Measurements from ENCODE around the gene P2RY14.
"Not testable (repeated sequence)": the region's sequence is repeated elsewhere in the genome, so short reads cannot be mapped to it uniquely, and the experiment has no call there.

Gene P2RY14

DNA sequence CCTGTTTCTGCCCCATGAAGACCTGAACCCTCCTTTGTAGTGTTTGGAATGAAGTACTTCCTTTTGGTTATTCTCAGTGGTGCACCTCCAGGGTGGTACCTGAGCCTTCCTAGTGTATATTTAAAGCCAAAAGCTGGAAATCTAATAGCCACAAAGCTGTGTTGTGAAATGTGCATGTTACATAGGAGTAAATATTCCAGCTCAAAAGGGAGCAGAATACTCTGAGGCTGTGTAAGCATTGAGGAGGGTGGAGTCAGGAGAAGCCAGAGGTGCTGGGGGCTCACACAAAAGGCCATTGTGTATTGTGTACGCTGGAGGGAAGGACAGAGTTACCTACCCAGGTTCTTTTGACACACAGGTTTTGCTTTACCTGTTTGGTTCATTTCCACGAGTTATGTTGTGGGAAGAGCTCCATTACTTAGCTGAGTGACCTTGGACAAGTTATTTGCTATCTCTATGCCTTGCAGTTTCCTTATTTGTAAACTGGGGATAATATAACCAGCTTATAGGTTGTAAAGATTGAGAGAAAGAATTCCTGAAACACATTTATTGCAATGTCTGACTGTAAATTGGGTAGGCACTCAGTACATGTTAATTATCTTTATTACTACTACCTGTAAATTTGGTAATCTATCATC lies 100.0 kb downstream of the P2RY14 start:
- H3K36me3 ChIP-seq, result no peaks in the 10 kb centered on the region
- peaks cover 18 to 46% (median 38%) of the 10 kb centered on the region in 10 experiments for H3K4me1 ChIP-seq
- no peaks in the 10 kb centered on the region for H4K20me1 ChIP-seq
- H3K9me3 ChIP-seq (replicated peaks in 1 of 11), result no peaks in the 10 kb centered on the region
- H3K27me3 ChIP-seq, result no peaks in the 10 kb centered on the region
- no peak for TF ChIP-seq Cebpa-rat (IDR thresholded peaks at IDR 0.05)
- no peak overlapping the region for H3K27ac ChIP-seq
- no peak overlapping the region for H3K4me3 ChIP-seq
- H3K4me2 ChIP-seq, result no peak overlapping the region
- H3K9ac ChIP-seq, result no peak overlapping the region

DNA sequence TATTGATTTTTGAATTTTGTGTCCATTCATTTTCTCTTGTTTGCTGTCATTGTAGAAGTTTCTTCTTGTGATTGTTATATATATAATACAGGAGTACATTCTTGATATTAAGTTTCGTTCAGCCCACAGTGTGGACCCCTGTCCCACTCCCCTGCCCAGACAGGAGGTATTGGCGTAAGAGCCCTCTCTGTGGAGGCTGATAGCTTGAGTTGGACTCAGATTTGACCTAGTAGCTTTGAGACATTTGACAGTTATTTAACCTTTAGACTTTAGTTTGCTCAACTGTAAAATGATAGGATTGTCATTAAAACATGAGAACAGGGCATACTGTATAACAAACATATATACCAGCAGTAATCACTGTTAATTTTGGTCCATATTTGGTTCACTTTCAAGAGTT lies 102.4 kb downstream of the P2RY14 start:
- Histone ChIP-seq H3K27ac (peak overlapping the region in 3 of 11 experiments; percentile 23 to 97 (median 33); a peak in 4 of 22 replicates), H3K4me1 (peaks cover 38 to 59% (median 50%) of the 10 kb centered on the region in 10 experiments), H3K27me3 (no peaks in the 10 kb centered on the region), H3K9me3 (replicated peaks in 1 of 11) (no peaks in the 10 kb centered on the region), H3K4me2 (no peak overlapping the region), H3K9ac (no peak overlapping the region), H4K20me1 (no peaks in the 10 kb centered on the region), H3K36me3 (no peaks in the 10 kb centered on the region), H3K4me3 (no peak overlapping the region)
- no peak for TF ChIP-seq Cebpa-rat (IDR thresholded peaks at IDR 0.05)

DNA sequence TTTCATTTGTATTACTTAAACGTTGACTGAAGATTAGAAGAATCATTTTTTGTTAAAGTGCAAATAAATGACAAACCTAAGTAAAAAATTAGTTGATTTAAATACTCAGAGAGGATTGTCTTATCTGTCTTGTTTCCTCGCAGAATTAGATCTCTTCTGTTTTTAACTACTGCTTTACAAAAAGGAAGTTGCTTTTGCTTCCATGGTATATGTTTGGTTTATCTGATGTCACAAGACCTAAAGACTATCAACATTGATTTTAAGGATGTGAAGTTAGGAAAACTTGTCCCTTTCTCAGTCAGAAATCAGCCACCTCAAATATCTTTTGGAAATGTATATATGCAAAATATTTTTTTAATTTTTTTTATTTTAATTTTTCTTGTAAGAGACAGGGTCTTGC lies 104.0 kb downstream of the P2RY14 start:
- Histone ChIP-seq H3K36me3 (no peaks in the 10 kb centered on the region), H3K27me3 (no peaks in the 10 kb centered on the region), H3K9me3 (replicated peaks in 1 of 11) (no peaks in the 10 kb centered on the region), H3K9ac (no peak overlapping the region), H3K4me3 (no peak overlapping the region), H4K20me1 (no peaks in the 10 kb centered on the region), H3K4me1 (peaks cover 44 to 61% (median 52%) of the 10 kb centered on the region in 10 experiments), H3K27ac (peak overlapping the region in 8 of 11 experiments; percentile 22 to 99 (median 96); a peak in 15 of 22 replicates), H3K4me2 (peak overlapping the region in 9 of 11 experiments; percentile 16 to 97 (median 82); a peak in 14 of 22 replicates)
- TF ChIP-seq Cebpa-rat (IDR thresholded peaks at IDR 0.05), result no peak

DNA sequence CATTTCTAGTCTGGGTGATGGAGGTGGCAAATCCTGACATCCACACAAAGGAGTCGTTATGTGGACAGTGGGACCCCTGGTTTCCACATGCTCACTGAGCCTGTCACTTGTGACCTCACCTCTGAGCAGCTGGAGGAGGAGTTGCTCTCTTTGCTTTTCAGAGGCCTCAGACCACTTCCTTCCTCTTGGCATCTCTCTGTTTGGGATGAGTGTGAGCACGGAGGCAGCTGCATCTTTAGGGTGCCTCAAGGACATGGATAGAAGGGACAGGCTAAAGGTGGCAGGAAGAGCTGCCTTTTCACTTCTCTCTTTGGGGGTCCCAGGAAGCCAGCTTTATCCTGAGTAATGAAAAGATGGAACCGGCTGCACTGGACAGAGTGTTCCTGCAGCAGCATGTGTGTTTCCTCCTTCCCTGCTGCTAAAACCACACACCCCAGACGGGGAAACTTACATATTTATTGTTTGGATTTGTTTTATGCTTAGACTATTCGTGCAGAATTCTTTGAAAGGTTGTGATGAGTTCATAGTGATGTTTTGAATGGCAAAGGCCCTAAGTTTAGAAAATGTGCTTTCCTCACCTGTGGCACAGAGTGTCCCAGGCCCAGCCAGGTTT lies 107.1 kb downstream of the P2RY14 start:
- Histone ChIP-seq H3K4me1 (peaks cover 53 to 72% (median 65%) of the 10 kb centered on the region in 10 experiments), H3K9me3 (replicated peaks in 1 of 11) (no peaks in the 10 kb centered on the region), H3K4me2 (peak overlapping the region; percentile 75 to 97 (median 90)), H3K4me3 (peak overlapping the region in 8 of 10 experiments; percentile 15 to 49 (median 28); a peak in 13 of 20 replicates), H3K27me3 (no peaks in the 10 kb centered on the region), H4K20me1 (no peaks in the 10 kb centered on the region), H3K27ac (peak overlapping the region; percentile 71 to 99 (median 96); a peak in 21 of 22 replicates), H3K36me3 (no peaks in the 10 kb centered on the region), H3K9ac (peak overlapping the region in 10 of 11 experiments; percentile 70 to 88 (median 82); a peak in 21 of 22 replicates)
- TF ChIP-seq Cebpa-rat (IDR thresholded peaks at IDR 0.05), result peak in 8 of 11 experiments; percentile 50 to 90 (median 70); a peak in 13 of 22 replicates

DNA sequence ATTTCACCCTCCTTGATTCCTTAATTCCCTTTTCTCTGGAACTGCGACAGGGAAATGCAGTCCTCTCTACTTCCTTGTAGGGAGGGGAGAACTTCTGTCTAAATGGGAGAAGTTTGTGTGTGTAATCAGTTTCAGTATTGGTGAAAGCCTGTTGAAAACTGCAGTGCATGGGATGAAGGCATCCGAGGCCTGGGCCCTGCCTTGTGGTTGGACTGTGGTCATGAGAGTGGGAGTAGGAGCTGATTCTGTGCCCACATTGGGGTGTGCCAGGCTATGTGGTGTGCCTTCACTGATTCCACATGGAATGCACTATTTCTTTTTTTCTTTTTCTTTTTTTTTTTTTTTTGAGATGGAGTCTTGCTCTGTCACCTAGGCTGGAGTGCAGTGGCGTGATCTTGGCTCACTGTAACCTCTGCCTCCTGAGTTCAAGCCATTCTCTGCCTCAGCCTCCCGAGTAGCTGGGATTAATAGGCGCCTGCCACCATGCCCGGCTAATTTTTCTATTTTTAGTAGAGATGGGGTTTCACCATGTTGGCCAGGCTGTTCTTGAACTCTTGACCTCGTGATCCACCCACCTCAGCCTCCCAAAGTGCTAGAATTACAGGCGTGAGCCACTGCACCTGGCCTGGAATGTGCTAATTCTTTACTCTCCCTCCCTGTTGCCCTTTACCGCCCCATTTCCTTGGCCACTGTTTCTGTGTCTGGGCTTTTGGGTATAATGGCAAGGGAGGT lies 108.2 kb downstream of the P2RY14 start:
- peak in 7 of 11 experiments; percentile 3 to 75 (median 53); a peak in 10 of 22 replicates for TF ChIP-seq Cebpa-rat (IDR thresholded peaks at IDR 0.05)
- H4K20me1 ChIP-seq; H3K36me3 ChIP-seq; H3K9me3 ChIP-seq (replicated peaks in 1 of 11); H3K27me3 ChIP-seq: not testable (repeated sequence)
- H3K27ac ChIP-seq, result peak overlapping the region; percentile 71 to 99 (median 96)
- peaks cover 53 to 72% (median 65%) of the 10 kb centered on the region in 10 experiments for H3K4me1 ChIP-seq
- peak overlapping the region; percentile 75 to 97 (median 90) for H3K4me2 ChIP-seq
- H3K4me3 ChIP-seq, result peak overlapping the region in 6 of 10 experiments; percentile 4 to 31 (median 24); a peak in 8 of 20 replicates
- H3K9ac ChIP-seq, result peak overlapping the region; percentile 57 to 88 (median 81); a peak in 21 of 22 replicates

DNA sequence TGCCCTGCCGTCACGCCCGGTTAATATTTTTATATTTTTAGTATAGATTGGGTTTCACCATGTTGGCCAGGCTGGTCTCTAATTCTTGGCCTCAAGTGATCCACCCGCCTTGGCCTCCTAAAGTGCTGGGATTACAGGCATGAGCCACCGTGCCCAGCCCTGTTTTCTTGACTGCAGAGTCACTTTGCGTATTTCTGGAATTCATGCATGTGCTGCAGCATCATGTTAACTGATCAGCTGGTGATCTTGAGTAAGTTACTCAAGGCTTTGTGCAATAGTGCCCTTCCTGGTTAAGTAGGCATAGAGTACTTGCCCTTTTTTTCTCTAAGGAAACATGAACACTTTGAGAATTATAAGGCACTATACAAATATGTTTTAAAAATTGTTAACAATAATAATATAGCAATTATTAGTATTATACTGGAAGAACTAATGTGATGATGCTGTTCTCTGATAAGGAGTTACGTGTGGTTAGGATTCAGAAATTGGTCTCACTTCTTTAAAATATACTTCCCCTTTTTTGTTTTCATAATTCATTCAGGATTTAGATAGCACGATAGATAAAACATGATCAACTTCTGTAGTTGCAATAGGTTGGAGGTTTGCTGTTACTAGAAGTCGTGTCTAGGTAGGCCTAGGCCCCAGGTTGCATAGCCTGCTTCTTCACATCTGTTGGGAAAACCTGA lies 108.9 kb downstream of the P2RY14 start:
- Histone ChIP-seq H3K27me3 (no peaks in the 10 kb centered on the region), H3K27ac (peak overlapping the region; percentile 71 to 99 (median 96)), H3K4me2 (peak overlapping the region; percentile 75 to 97 (median 90)), H3K4me3 (peak overlapping the region in 2 of 10 experiments; percentile 4 to 14; a peak in 3 of 20 replicates), H3K9ac (peak overlapping the region; percentile 57 to 88 (median 81); a peak in 21 of 22 replicates), H3K36me3 (no peaks in the 10 kb centered on the region), H4K20me1 (no peaks in the 10 kb centered on the region), H3K4me1 (peaks cover 49 to 65% (median 60%) of the 10 kb centered on the region in 10 experiments), H3K9me3 (replicated peaks in 1 of 11) (no peaks in the 10 kb centered on the region)
- TF ChIP-seq Cebpa-rat (IDR thresholded peaks at IDR 0.05), result peak in 4 of 11 experiments; percentile 62 to 75 (median 70); a peak in 7 of 22 replicates

DNA sequence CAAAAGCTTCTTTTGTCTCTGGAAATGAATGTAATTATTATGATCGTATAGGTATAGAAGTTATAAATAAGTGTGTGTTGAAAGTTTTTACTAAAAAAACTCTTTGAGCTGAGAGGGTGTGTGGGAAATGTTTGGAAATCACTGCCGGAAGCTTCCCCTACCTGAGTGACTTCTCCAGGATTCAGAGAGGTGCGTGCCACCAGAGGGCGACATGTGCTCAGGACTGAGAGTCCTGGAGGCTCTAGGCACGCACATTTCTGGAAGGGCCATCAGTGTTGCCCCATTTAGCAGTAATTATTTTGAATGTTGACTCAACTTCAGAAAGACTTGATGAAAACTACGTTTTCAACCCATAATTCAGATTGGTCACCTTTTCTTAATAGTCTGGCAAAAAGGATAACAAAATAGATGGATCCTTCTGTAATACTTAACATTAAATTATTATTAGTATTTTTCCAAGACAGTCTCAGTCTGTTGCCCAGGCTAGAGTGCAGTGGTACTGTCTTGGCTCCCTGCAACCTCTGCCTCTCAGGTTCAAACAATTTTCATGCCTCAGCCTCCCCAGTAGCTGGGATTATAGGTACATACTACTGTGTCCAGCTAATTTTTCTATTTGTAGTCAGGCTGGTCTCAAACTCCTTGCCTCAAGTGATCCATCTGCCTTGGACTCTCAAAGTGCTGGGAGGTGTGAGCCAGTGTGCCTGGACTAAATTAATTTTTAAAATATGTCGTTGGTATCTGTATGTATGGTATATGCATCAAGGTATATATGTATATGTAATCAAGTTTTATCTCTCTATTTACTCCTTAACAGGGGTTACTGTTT lies 109.9 kb downstream of the P2RY14 start:
- no peaks in the 10 kb centered on the region for H4K20me1 ChIP-seq
- peaks cover 0 to 5% (median 0%) of the 10 kb centered on the region in 11 experiments; a peak in 3 of 22 replicates for H3K36me3 ChIP-seq
- peak in 1 of 11 experiments; percentile 4; a peak in 1 of 22 replicates for TF ChIP-seq Cebpa-rat (IDR thresholded peaks at IDR 0.05)
- peak overlapping the region; percentile 71 to 99 (median 96); a peak in 21 of 22 replicates for H3K27ac ChIP-seq
- no peak overlapping the region for H3K4me3 ChIP-seq
- no peaks in the 10 kb centered on the region for H3K9me3 ChIP-seq (replicated peaks in 1 of 11)
- peaks cover 47 to 56% (median 51%) of the 10 kb centered on the region in 10 experiments for H3K4me1 ChIP-seq
- H3K4me2 ChIP-seq, result peak overlapping the region in 10 of 11 experiments; percentile 56 to 97 (median 87); a peak in 20 of 22 replicates
- H3K27me3 ChIP-seq, result no peaks in the 10 kb centered on the region
- H3K9ac ChIP-seq, result peak overlapping the region in 9 of 11 experiments; percentile 70 to 88 (median 82); a peak in 17 of 22 replicates
